PC-3 (cell line): ENCODE results near the gene TCHHL1. TPM values are rescaled to one million over a fixed set of nuclear protein-coding genes. Genes with fewer than 3 reads are reported as not detected.

Experiments
- ATAC-seq: fragments of 200-7000 bp; cut with Tn5 transposase; 2 replicates; pipeline ENCODE4 v1.9.1; 2020; ENCODE audit warnings: mild to moderate bottlenecking, moderate library complexity
- BruUV-seq: library from RNA; stranded (reverse); fragments of 400-500 nt; replicated peaks from 2 replicates; lab custom pipeline; 2021; lab: Mats Ljungman, UMichigan
- CTCF ChIA-PET: fragments of 300-600 bp; sonication (Branson Sonifier 250); formaldehyde crosslinking; loops from one replicate; lab custom pipeline; 2022; ENCODE audit warnings: antibody characterized with exemption; lab: Charles Lee
- POLR2A ChIA-PET: fragments of 300-600 bp; sonication (Branson Sonifier 250); formaldehyde crosslinking; loops from one replicate; lab custom pipeline; 2022; ENCODE audit warnings: antibody characterized with exemption; ENCODE audit not compliant: unreplicated experiment; lab: Charles Lee
- DNase-seq: peaks from one replicate; pipeline ENCODE4 v3.0.0-alpha.2; 2015
- H2AFZ ChIP-seq: fragments of 300-600 bp; sonication (generic); 2 replicates; pipeline ENCODE4 v1.6.0; 2016; ENCODE audit warnings: antibody characterized with exemption, low read length
- H3F3A ChIP-seq: fragments of 300-600 bp; sonication (generic); one replicate; pipeline ENCODE4 v1.6.0; 2017; ENCODE audit warnings: antibody characterized with exemption, low read length, control low read depth, mild to moderate bottlenecking; ENCODE audit not compliant: unreplicated experiment
- H3K27ac ChIP-seq: fragments of 300-600 bp; sonication (generic); 2 replicates; pipeline ENCODE4 v1.5.1; 2016; ENCODE audit warnings: mild to moderate bottlenecking, low read length
- H3K27me3 ChIP-seq: fragments of 300-600 bp; sonication (generic); 2 replicates; pipeline ENCODE4 v1.6.1; 2016; ENCODE audit warnings: low read length, mixed read lengths
- H3K36me3 ChIP-seq: fragments of 300-600 bp; sonication (generic); 2 replicates; pipeline ENCODE4 v1.6.1; 2016; ENCODE audit warnings: low read depth, mixed run types, low read length, mixed read lengths
- H3K4me1 ChIP-seq: fragments of 300-600 bp; sonication (generic); 2 replicates; pipeline ENCODE4 v1.5.1; 2016; ENCODE audit warnings: low read length; ENCODE audit not compliant: insufficient read depth
- H3K4me2 ChIP-seq: fragments of 300-600 bp; sonication (generic); 2 replicates; pipeline ENCODE4 v1.6.0; 2016; ENCODE audit warnings: low read length
- H3K4me3 ChIP-seq: fragments of 300-600 bp; sonication (generic); 2 replicates; pipeline ENCODE4 v1.5.1; 2016; ENCODE audit warnings: mild to moderate bottlenecking, low read length, mixed read lengths
- H3K79me2 ChIP-seq: fragments of 300-600 bp; sonication (generic); 2 replicates; pipeline ENCODE4 v1.6.1; 2017; ENCODE audit warnings: low read length, mixed read lengths
- H3K9ac ChIP-seq: fragments of 300-600 bp; sonication (generic); 2 replicates; pipeline ENCODE4 v1.6.0; 2016; ENCODE audit warnings: mild to moderate bottlenecking, low read length
- H3K9me2 ChIP-seq: fragments of 300-600 bp; sonication (generic); replicated peaks from 2 replicates; pipeline ENCODE4 v1.6.1; 2016; ENCODE audit warnings: mixed run types, low read length, mixed read lengths
- H3K9me3 ChIP-seq: fragments of 300-600 bp; sonication (generic); 2 replicates; pipeline ENCODE4 v1.6.1; 2016; ENCODE audit warnings: low read length, mixed read lengths
- H4K20me1 ChIP-seq: fragments of 300-600 bp; sonication (generic); 2 replicates; pipeline ENCODE4 v1.6.1; 2016; ENCODE audit warnings: low read length, mixed read lengths
- CTCF ChIP-seq: fragments of 300-600 bp; sonication (generic); conservative IDR thresholded peaks from 2 replicates; pipeline ENCODE4 v1.5.1; 2017; ENCODE audit warnings: antibody characterized with exemption, low read depth, mild to moderate bottlenecking, low read length
- EZH2 ChIP-seq: fragments of 300-600 bp; sonication (generic); IDR thresholded peaks from one replicate; pipeline ENCODE4 v1.6.1; 2017; ENCODE audit warnings: antibody characterized with exemption, mild to moderate bottlenecking, low read length; ENCODE audit not compliant: unreplicated experiment
- EZH2phosphoT487 ChIP-seq: fragments of 300-600 bp; sonication (generic); IDR thresholded peaks from 2 replicates; pipeline ENCODE4 v1.6.1; 2018; ENCODE audit warnings: mild to moderate bottlenecking, antibody characterized with exemption, low read length, borderline replicate concordance
- intact Hi-C: fragments of 100-400 bp; cut with micrococcal nuclease; formaldehyde crosslinking; loops from 2 replicates; pipeline ENCODE4 v1.9.0; 2023
- total RNA-seq: library from RNA; depleted of rRNA; stranded (reverse); fragments of >200 nt; gene quantifications from 2 replicates; pipeline ENCODE4 v1.2.3, GENCODE V29; 2014

Gene TCHHL1
- total RNA-seq, 1 experiment from 2014 or later = not detected

- ATAC-seq = no peak
- Histone ChIP-seq H3K4me3 (no peak overlapping the region), H3K79me2 (no peaks in the 10 kb centered on the region), H3K4me2 (no peak overlapping the region), H3K9me3 (no peaks in the 10 kb centered on the region), H3K27ac (no peak overlapping the region), H3F3A (no peaks in the 10 kb centered on the region), H4K20me1 (no peaks in the 10 kb centered on the region), H2AFZ (no peak overlapping the region), H3K9me2 (no peaks in the 10 kb centered on the region), H3K9ac (no peak overlapping the region), H3K4me1 (peaks cover 15% of the 10 kb centered on the region), H3K36me3 (no peaks in the 10 kb centered on the region), H3K27me3 (peaks cover 99% of the 10 kb centered on the region)
- DNase-seq = no peak
- BruUV-seq = no TSS peak
- ChIA-PET CTCF (no interaction called here), POLR2A (no interaction called here)
- no peak for TF ChIP-seq CTCF
- no peak for TF ChIP-seq EZH2phosphoT487
- TF ChIP-seq EZH2 = no peak
- intact Hi-C loops = no loop called here
Observed at GRCh38 chr1:152104854-152105253, 16.0 kb upstream of the TCHHL1 start.

GRCh38 chr1:152096931-152097330 is 8.1 kb upstream of the TCHHL1 start:
- TF ChIP-seq CTCF = no peak
- TF ChIP-seq EZH2 = no peak
- no peak for TF ChIP-seq EZH2phosphoT487
- H3K79me2 ChIP-seq = no peaks in the 10 kb centered on the region
- no peaks in the 10 kb centered on the region for H4K20me1 ChIP-seq
- no peak for ATAC-seq
- no peaks in the 10 kb centered on the region for H3K9me3 ChIP-seq
- no peak overlapping the region for H3K27ac ChIP-seq
- no peak overlapping the region for H3K9ac ChIP-seq
- no peaks in the 10 kb centered on the region for H3F3A ChIP-seq
- H3K4me2 ChIP-seq = no peak overlapping the region
- H3K4me1 ChIP-seq = no peaks in the 10 kb centered on the region
- H3K9me2 ChIP-seq = no peaks in the 10 kb centered on the region
- no peaks in the 10 kb centered on the region for H3K36me3 ChIP-seq
- CTCF ChIA-PET = no interaction called here
- DNase-seq = no peak
- no peak overlapping the region for H2AFZ ChIP-seq
- H3K27me3 ChIP-seq = peaks cover 57% of the 10 kb centered on the region
- POLR2A ChIA-PET = no interaction called here
- intact Hi-C loops = no loop called here
- H3K4me3 ChIP-seq = no peak overlapping the region
- no TSS peak for BruUV-seq

DNA sequence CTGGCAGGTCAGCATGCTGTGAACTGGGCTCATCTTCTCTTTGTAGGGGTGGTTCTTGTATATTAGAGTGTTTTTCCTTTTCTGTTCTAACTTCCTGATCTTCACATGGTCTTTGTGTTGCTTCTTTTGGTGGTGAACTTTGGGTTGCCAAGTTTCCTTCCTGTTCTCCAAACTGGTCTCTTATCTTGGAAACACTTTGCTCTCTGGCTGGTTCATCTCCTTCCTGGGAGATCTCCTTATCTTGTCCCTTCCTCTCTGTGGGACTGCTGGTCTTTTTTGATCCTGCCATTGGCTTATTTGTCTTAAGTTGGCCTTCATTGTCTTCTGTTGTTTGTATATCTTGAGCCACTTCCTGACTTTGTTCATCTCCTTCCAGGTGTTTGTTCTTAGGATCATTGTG is 2.1 kb downstream of the TCHHL1 start:
- Histone ChIP-seq H3K4me1 (no peaks in the 10 kb centered on the region), H3K27ac (no peak overlapping the region), H3K9me3 (no peaks in the 10 kb centered on the region), H3K27me3 (peaks cover 63% of the 10 kb centered on the region), H3K4me2 (no peak overlapping the region), H3K9ac (no peak overlapping the region), H3F3A (no peaks in the 10 kb centered on the region), H3K79me2 (no peaks in the 10 kb centered on the region), H4K20me1 (no peaks in the 10 kb centered on the region), H3K9me2 (no peaks in the 10 kb centered on the region), H3K36me3 (no peaks in the 10 kb centered on the region), H3K4me3 (no peak overlapping the region), H2AFZ (no peak overlapping the region)
- intact Hi-C loops = no loop called here
- no peak for TF ChIP-seq EZH2phosphoT487
- TF ChIP-seq CTCF = no peak
- no peak for TF ChIP-seq EZH2
- ChIA-PET POLR2A (no interaction called here), CTCF (no interaction called here)
- DNase-seq = no peak
- ATAC-seq = no peak
- no TSS peak for BruUV-seq
